GM12891 (cell line): Measurements from ENCODE around the gene IL11RA.

Experiments used
- PAX5 ChIP-seq: IDR thresholded peaks from 2 replicates; pipeline ENCODE4 v1.6.1; 2011; ENCODE audit warnings: low read length, moderate library complexity, mild to moderate bottlenecking; ENCODE audit not compliant: insufficient read depth, severe bottlenecking
- POLR2A ChIP-seq: IDR thresholded peaks from 2 replicates; pipeline ENCODE4 v1.6.1; 2011; ENCODE audit warnings: low read depth, low read length, control low read depth
- POLR2AphosphoS5 ChIP-seq: IDR thresholded peaks from 2 replicates; pipeline ENCODE4 v1.6.1; 2011; ENCODE audit warnings: low read depth, low read length, control low read depth
- TAF1 ChIP-seq: IDR thresholded peaks from 2 replicates; pipeline ENCODE4 v1.6.1; 2011; ENCODE audit warnings: low read depth, low read length, control low read depth

DNA sequence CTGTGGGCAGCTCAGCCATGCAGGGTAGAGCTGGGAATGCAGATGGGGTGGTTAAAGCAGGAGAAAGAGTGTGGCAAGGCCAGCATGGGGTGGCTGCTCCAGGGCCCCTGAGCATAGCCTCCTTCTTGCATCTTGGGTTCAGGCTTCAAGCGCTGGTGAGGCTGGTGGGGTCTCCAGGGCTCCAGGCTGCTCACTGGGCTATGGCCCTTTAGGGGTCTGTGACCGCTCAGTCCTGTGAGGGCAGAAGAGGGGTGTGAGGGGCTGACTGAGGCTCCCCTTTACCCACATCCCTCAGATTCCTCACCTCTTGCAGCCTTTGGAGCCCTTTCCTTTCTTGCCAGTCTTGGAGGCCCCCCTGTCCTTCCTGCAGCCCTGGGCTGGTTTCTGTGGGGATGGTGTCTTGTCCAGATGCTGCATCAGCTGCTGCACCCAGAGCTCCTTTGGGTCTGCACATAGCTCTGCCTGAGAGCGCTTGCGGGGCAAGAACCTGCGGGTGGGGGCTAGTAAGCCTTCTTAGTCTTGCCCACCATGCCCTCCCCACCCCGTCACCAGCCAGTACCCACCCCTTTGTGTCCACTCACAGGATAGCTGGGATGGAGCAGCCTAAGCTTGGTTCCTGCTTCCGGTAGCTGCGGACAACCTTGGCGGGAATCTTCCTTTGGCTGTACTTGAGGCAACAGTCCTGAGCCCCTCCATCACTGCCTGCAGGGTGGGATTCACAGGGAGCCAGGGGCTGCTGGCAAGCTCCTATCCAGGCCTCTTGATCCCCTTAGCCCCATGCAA, 57.4 kb downstream of the IL11RA start:
- TF ChIP-seq POLR2AphosphoS5 (no peak), TAF1 (no peak), POLR2A (no peak), PAX5 (no peak)
